Psoas muscle (tissue), 8 donors: ENCODE data around the gene EN2. TPM values are rescaled to one million over a fixed set of nuclear protein-coding genes. Genes with fewer than 3 reads are reported as not detected.

Source experiments
- ATAC-seq, 4 donors: fragments of 200-7000 bp; cut with Tn5 transposase; one replicate each; pipeline ENCODE4 v1.9.1; 2020; ENCODE audit warnings: moderate library complexity in 3 of 4, mild to moderate bottlenecking in 2 of 4
- DNase-seq, 2 donors: peaks; one replicate each; pipeline ENCODE4 v3.0.0-alpha.2; 2020
- H3K27ac ChIP-seq: fragments of 200-600 bp; one replicate; pipeline ENCODE4 v1.8.0; 2022
- H3K27me3 ChIP-seq, 3 donors: fragments of 200-600 bp in 1 of 3; one replicate each; pipeline versions ENCODE4 v1.6.1 to v1.8.0; 2013 to 2022; ENCODE audit warnings: low read length in 2 of 3, mild to moderate bottlenecking in 2 of 3, moderate library complexity in 1 of 3; ENCODE audit not compliant: insufficient read depth in 3 of 3
- H3K36me3 ChIP-seq, 2 donors: fragments of 200-600 bp in 1 of 2; one replicate each; pipeline versions ENCODE4 v1.6.1 to v1.8.0; 2013 to 2022; ENCODE audit warnings: low read depth in 1 of 2, mild to moderate bottlenecking in 1 of 2, moderate library complexity in 1 of 2; ENCODE audit not compliant: insufficient read depth in 1 of 2
- H3K4me1 ChIP-seq: fragments of 200-600 bp; one replicate; pipeline ENCODE4 v1.8.0; 2022
- H3K4me3 ChIP-seq: fragments of 200-600 bp; one replicate; pipeline ENCODE4 v1.8.0; 2022; ENCODE audit warnings: mild to moderate bottlenecking
- H3K9me3 ChIP-seq: fragments of 200-600 bp; one replicate; pipeline ENCODE4 v1.8.0; 2022
- WGBS, 3 donors: extraction: QIAGEN DNeasy Blood & Tissue Kit; methylation state at CpG; one replicate each; pipeline versions ENCODE4 v1.1.6 to v1.1.7; 2013; 5-methylcytosine and 5-hydroxymethylcytosine counted together
- intact Hi-C, 2 donors: fragments of 100-400 bp; cut with DNase I; formaldehyde crosslinking; loops; one replicate each; pipeline versions ENCODE4 v1.11.0 to v1.14.2; 2022
- long read RNA-seq, 2 donors: library from polyadenylated mRNA; unstranded; transcript quantifications; one replicate each; pipeline ENCODE4 v2.0.0, GENCODE V29; 2021
- polyA plus RNA-seq, 3 donors: library from polyadenylated mRNA; stranded (reverse); fragments of 200-250 nt; gene quantifications; one replicate each; pipeline ENCODE4 v1.2.3, GENCODE V29; 2013
- total RNA-seq, 4 donors: library from RNA; stranded (reverse); fragmentation: NEBNext Ultra II Directional in 2 of 4; extraction: Animal tissue kit (Norgen Biotek cat#: 25700) in 2 of 4; gene quantifications; one replicate each; pipeline versions ENCODE4 v1.2.1 to v1.2.4, GENCODE V29; 2021 to 2023
- TF ChIP-seq, protein P1 (sequence below): fragments of 200-600 bp; IDR thresholded peaks from one replicate; pipeline ENCODE4 v1.8.0; 2022; ENCODE audit warnings: antibody characterized with exemption
- donor health status: healthy with polysubstance abuse.
- donor health status: DM: no; HTN: no; CAD: no; lungs with moderate emphysema.
- donor health status: Bipolar disorder and iron deficiency.
- donor health status: healthy.
- donor health status: DM: yes; HTN: yes; CAD: no.
- donor health status: DM: no; HTN: no; CAD: no.
- donor health status: DM: no; HTN: no; CAD: no.
- donor health status: DM: yes; HTN: yes; CAD: no.

The EN2 gene
- under 1 TPM; 0.21 to 0.73 (median 0.44) TPM for total RNA-seq
- polyA plus RNA-seq: 1 to 10 TPM in 1 of 3 donors, under 1 TPM in 2; 0.13 to 1.3 (median 0.16) TPM
- long read RNA-seq, donor 1, partial matches to known transcripts: 0 of 3 reads
- long read RNA-seq, donor 1, other reads (novel, unspliced or antisense): 1 of 3 reads
- long read RNA-seq, donor 2, partial matches to known transcripts: 0 of 3 reads
- long read RNA-seq, donor 2, other reads (novel, unspliced or antisense): 0 of 3 reads

- Histone ChIP-seq H3K4me1 (peaks cover 12% of the 10 kb centered on the region), H3K36me3 (no peaks in the 10 kb centered on the region), H3K9me3 (no peaks in the 10 kb centered on the region), H3K27me3 (peaks cover 0 to 95% (median 73%) of the 10 kb centered on the region in 3 donors), H3K4me3 (peak within 1 kb of the TSS; percentile 82), H3K27ac (no peak within 1 kb of the TSS)
- no peak for DNase-seq
- no peak for ATAC-seq
- 0 to 1% (median 1%) methylated on average over 51 to 105 of the region's 105 CpGs for WGBS, 3 donors
- intact Hi-C loops: loop anchor here in 1 of 2 donors (10.0 kb wide), 1 partner anchor 533 kb away; no protein-coding TSS in a partner anchor
- TF ChIP-seq, protein P1, sequence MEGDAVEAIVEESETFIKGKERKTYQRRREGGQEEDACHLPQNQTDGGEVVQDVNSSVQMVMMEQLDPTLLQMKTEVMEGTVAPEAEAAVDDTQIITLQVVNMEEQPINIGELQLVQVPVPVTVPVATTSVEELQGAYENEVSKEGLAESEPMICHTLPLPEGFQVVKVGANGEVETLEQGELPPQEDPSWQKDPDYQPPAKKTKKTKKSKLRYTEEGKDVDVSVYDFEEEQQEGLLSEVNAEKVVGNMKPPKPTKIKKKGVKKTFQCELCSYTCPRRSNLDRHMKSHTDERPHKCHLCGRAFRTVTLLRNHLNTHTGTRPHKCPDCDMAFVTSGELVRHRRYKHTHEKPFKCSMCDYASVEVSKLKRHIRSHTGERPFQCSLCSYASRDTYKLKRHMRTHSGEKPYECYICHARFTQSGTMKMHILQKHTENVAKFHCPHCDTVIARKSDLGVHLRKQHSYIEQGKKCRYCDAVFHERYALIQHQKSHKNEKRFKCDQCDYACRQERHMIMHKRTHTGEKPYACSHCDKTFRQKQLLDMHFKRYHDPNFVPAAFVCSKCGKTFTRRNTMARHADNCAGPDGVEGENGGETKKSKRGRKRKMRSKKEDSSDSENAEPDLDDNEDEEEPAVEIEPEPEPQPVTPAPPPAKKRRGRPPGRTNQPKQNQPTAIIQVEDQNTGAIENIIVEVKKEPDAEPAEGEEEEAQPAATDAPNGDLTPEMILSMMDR: no peak
Observed at GRCh38 chr7:155458111-155458877, at the start of gene EN2. Gene EN2 (plus strand): TSS chr7:155458129. CDS start chr7:155458378, 249 bp downstream.

DNA sequence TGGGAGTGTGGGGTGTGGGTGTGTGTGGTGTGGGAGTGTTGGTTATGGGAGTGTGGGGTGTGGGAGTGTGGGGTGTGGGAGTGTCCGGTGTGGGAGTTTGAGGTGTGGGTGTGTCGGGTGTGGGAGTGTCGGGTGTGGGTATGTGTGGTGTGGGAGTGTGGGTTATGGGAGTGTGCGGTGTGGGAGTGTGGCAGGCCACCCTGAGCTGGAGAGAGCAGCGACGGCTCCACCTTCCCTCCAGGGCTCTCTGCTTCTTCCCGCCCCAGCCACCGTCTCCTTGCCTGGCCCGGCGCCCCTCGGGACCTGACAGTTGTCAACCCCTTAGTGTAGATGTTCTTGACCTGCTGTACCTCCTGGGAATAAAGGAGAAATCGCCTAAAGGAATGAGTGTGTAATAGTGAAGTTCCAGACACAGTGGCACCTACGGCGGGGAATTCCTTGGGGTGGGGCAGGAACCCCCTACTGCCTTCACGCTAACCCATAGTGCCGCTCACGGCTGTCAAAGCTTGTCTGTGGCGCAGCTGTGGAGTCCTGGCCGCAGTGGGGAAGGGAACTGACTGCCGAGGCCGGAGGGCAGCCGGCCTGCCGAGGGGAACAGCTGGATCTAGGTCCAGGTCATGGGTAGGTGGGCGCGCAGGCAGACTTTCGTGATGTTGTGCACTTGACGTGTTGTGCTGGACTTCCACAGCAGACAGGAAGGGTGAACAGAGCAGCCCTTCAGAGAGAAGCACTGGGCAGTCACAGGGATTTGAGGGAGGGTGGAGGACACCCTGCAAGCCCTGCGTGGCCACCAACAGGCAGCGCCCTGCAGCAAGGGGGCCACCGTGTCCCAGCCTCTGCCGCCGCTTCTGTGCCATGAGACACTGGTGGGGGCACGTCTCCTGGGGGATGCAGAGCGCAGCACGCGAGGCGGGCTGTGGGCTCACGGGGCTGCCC, 49.0 kb upstream of the EN2 start:
- peaks cover 0 to 52% (median 18%) of the 10 kb centered on the region in 3 donors for H3K27me3 ChIP-seq
- H3K36me3 ChIP-seq: no peaks in the 10 kb centered on the region
- no peak overlapping the region for H3K4me3 ChIP-seq
- no peak for ATAC-seq
- H3K27ac ChIP-seq: no peak overlapping the region
- intact Hi-C loops: no loop called here
- no peaks in the 10 kb centered on the region for H3K4me1 ChIP-seq
- TF ChIP-seq, protein P1: no peak
- no peak for DNase-seq
- H3K9me3 ChIP-seq: no peaks in the 10 kb centered on the region
- WGBS, 3 donors: 25 to 30% (median 27%) methylated on average over 32 to 38 of the region's 38 CpGs

GRCh38 chr7:155409980-155410379, 47.9 kb upstream of the EN2 start:
- Histone ChIP-seq H3K36me3 (no peaks in the 10 kb centered on the region), H3K27ac (no peak overlapping the region), H3K9me3 (no peaks in the 10 kb centered on the region), H3K4me3 (no peak overlapping the region), H3K27me3 (peaks cover 0 to 42% (median 18%) of the 10 kb centered on the region in 3 donors), H3K4me1 (no peaks in the 10 kb centered on the region)
- 73 to 84% (median 76%) methylated on average over 15 of the region's 15 CpGs for WGBS, 3 donors
- ATAC-seq (no peak), DNase-seq (no peak)
- intact Hi-C loops: no loop called here
- TF ChIP-seq, protein P1: no peak

DNA sequence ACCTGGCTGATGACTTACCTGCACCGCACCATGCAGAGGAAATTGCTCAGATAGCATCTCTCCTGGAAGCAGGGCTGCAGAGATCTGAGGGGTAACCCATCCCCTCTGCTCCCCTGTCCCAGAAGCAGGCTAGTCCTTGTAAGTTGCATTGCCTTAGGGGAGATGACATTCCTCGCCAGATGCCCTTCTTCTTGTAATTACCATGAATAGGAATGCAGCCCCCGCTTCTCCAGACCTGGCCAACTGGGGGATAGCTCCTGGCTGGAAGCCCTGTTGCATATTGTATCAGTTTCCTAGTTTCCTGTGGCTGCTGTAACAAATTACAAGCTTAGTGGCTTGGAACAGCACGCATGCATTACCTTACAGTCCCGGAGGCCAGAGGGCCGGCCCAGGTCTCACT, 47.5 kb upstream of the EN2 start:
- Histone ChIP-seq H3K4me3 (no peak overlapping the region), H3K27ac (no peak overlapping the region), H3K4me1 (no peaks in the 10 kb centered on the region), H3K36me3 (no peaks in the 10 kb centered on the region), H3K9me3 (no peaks in the 10 kb centered on the region), H3K27me3 (peaks cover 0 to 38% (median 17%) of the 10 kb centered on the region in 3 donors)
- WGBS, 3 donors: 38 to 42% (median 41%) methylated on average over 6 of the region's 6 CpGs
- intact Hi-C loops: no loop called here
- DNase-seq: no peak
- ATAC-seq: no peak
- TF ChIP-seq, protein P1: no peak
